Measurements from ENCODE around the gene TNFSF12.

DNA sequence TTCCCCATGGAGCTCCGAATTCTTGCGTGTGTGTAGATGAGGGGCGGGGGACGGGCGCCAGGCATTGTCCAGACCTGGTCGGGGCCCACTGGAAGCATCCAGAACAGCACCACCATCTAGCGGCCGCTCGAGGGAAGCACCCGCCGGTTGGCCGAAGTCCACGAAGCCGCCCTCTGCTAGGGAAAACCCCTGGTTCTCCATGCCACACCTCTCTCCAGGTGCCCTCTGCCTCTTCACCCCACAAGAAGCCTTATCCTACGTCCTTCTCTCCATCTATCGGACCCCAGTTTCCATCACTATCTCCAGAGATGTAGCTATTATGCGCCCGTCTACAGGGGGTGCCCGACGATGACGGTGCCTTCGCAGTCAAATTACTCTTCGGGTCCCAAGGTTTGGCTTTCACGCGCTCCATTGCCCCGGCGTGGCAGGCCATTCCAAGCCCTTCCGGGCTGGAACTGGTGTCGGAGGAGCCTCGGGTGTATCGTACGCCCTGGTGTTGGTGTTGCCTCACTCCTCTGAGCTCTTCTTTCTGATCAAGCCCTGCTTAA, 12.2 kb downstream of the TNFSF12 start:
- no peak for TF ChIP-seq CSDC2 (CRISPR knock-in tag; IDR thresholded peaks at IDR 0.05)
- TF ChIP-seq BACH2 (CRISPR knock-in tag; IDR thresholded peaks at IDR 0.05; ENCODE audit: borderline replicate concordance) = no peak
- no peak for TF ChIP-seq ARNTL (CRISPR knock-in tag; IDR thresholded peaks at IDR 0.05; ENCODE audit: borderline replicate concordance, low read depth)
- TF ChIP-seq, protein P1, sequence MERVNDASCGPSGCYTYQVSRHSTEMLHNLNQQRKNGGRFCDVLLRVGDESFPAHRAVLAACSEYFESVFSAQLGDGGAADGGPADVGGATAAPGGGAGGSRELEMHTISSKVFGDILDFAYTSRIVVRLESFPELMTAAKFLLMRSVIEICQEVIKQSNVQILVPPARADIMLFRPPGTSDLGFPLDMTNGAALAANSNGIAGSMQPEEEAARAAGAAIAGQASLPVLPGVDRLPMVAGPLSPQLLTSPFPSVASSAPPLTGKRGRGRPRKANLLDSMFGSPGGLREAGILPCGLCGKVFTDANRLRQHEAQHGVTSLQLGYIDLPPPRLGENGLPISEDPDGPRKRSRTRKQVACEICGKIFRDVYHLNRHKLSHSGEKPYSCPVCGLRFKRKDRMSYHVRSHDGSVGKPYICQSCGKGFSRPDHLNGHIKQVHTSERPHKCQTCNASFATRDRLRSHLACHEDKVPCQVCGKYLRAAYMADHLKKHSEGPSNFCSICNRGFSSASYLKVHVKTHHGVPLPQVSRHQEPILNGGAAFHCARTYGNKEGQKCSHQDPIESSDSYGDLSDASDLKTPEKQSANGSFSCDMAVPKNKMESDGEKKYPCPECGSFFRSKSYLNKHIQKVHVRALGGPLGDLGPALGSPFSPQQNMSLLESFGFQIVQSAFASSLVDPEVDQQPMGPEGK (CRISPR knock-in tag; IDR thresholded peaks at IDR 0.05; ENCODE audit: borderline replicate concordance) = no peak
- no peak for TF ChIP-seq TSHZ2 (CRISPR knock-in tag; IDR thresholded peaks at IDR 0.05)
- no peak for TF ChIP-seq SNAI2 (CRISPR knock-in tag; IDR thresholded peaks at IDR 0.05)
- TF ChIP-seq ZFP30 (CRISPR knock-in tag; IDR thresholded peaks at IDR 0.05) = no peak
- no peak for TF ChIP-seq CSRNP3 (CRISPR knock-in tag; IDR thresholded peaks at IDR 0.05)
- TF ChIP-seq TCF4 (CRISPR knock-in tag; IDR thresholded peaks at IDR 0.05; ENCODE audit: borderline replicate concordance) = no peak
- TF ChIP-seq RARB (CRISPR knock-in tag; IDR thresholded peaks at IDR 0.05) = no peak
